Glutamatergic neuron (in vitro differentiated cells): ENCODE measurements around the gene RASSF4. TPM values are rescaled to one million over a fixed set of nuclear protein-coding genes. Genes with fewer than 3 reads are reported as not detected.

ENCODE experiments used
- DNase-seq: peaks from one replicate; pipeline ENCODE4 v3.0.0; 2022
- H3K27ac Mint-ChIP-seq: one replicate; pipeline ENCODE4 v1.8.0; 2020; ENCODE audit warnings: mild to moderate bottlenecking, mixed read lengths, inconsistent platforms; ENCODE audit not compliant: unreplicated experiment
- H3K27me3 Mint-ChIP-seq: one replicate; pipeline ENCODE4 v1.8.0; 2020; ENCODE audit warnings: mild to moderate bottlenecking, moderate library complexity, mixed read lengths, inconsistent platforms; ENCODE audit not compliant: unreplicated experiment
- H3K36me3 Mint-ChIP-seq: one replicate; pipeline ENCODE4 v1.8.0; 2020; ENCODE audit warnings: mild to moderate bottlenecking, mixed read lengths, inconsistent platforms; ENCODE audit not compliant: unreplicated experiment
- H3K4me1 Mint-ChIP-seq: one replicate; pipeline ENCODE4 v1.8.0; 2020; ENCODE audit warnings: mild to moderate bottlenecking, low read depth, mixed read lengths, inconsistent platforms; ENCODE audit not compliant: unreplicated experiment
- H3K4me3 Mint-ChIP-seq: one replicate; pipeline ENCODE4 v1.8.0; 2020; ENCODE audit warnings: mild to moderate bottlenecking, mixed read lengths, inconsistent platforms; ENCODE audit not compliant: unreplicated experiment
- H3K9me3 Mint-ChIP-seq: one replicate; pipeline ENCODE4 v1.8.0; 2020; ENCODE audit warnings: mild to moderate bottlenecking, moderate library complexity, mixed read lengths, inconsistent platforms; ENCODE audit not compliant: unreplicated experiment
- CTCF ChIP-seq: fragments of 200-600 bp; sonication (generic); IDR thresholded peaks from one replicate; pipeline ENCODE4 v1.5.0; 2021; ENCODE audit not compliant: partially characterized antibody, unreplicated experiment
- total RNA-seq: library from RNA; stranded (reverse); fragmentation: NEBNext Ultra II Directional; extraction: Animal tissue kit (Norgen Biotek cat#: 25700); gene quantifications from one replicate; pipeline ENCODE4 v1.2.1, GENCODE V29; 2021; ENCODE audit not compliant: unreplicated experiment

RASSF4 gene
- total RNA-seq, 1 donor from 2014 or later = 137 TPM

- peaks cover 51% of the 10 kb centered on the region for H3K4me1 Mint-ChIP-seq
- TF ChIP-seq CTCF = no peak
- peaks cover 6% of the 10 kb centered on the region for H3K36me3 Mint-ChIP-seq
- peaks cover 29% of the 10 kb centered on the region for H3K9me3 Mint-ChIP-seq
- peak overlapping the region; percentile 13 for H3K4me3 Mint-ChIP-seq
- no peak for DNase-seq
- peaks cover 30% of the 10 kb centered on the region for H3K27me3 Mint-ChIP-seq
- H3K27ac Mint-ChIP-seq = peak overlapping the region; percentile 6
Observed at GRCh38 chr10:44968500-44969400, 9.1 kb downstream of the RASSF4 start.

- Mint-ChIP-seq H3K36me3 (peaks cover 6% of the 10 kb centered on the region), H3K27me3 (peaks cover 22% of the 10 kb centered on the region), H3K4me1 (peaks cover 44% of the 10 kb centered on the region), H3K27ac (no peak overlapping the region), H3K4me3 (no peak overlapping the region), H3K9me3 (peaks cover 18% of the 10 kb centered on the region)
- DNase-seq = no peak
- no peak for TF ChIP-seq CTCF
Observed at GRCh38 chr10:44969854-44970253, 10.3 kb downstream of the RASSF4 start.

- no peak for TF ChIP-seq CTCF
- no peak for DNase-seq
- Mint-ChIP-seq H3K4me3 (no peak overlapping the region), H3K4me1 (peaks cover 35% of the 10 kb centered on the region), H3K9me3 (peaks cover 9% of the 10 kb centered on the region), H3K27ac (no peak overlapping the region), H3K36me3 (peaks cover 3% of the 10 kb centered on the region), H3K27me3 (peaks cover 15% of the 10 kb centered on the region)
Observed at GRCh38 chr10:44970812-44971395, 11.3 kb downstream of the RASSF4 start.

- no peaks in the 10 kb centered on the region for H3K36me3 Mint-ChIP-seq
- H3K27ac Mint-ChIP-seq = no peak overlapping the region
- H3K4me1 Mint-ChIP-seq = peaks cover 37% of the 10 kb centered on the region
- H3K9me3 Mint-ChIP-seq = peaks cover 10% of the 10 kb centered on the region
- H3K4me3 Mint-ChIP-seq = no peak overlapping the region
- H3K27me3 Mint-ChIP-seq = peaks cover 15% of the 10 kb centered on the region
- TF ChIP-seq CTCF = no peak
- DNase-seq = no peak
Observed at GRCh38 chr10:44971434-44971833, 11.8 kb downstream of the RASSF4 start.
